K562 (cell line): ENCODE data around the gene SMYD2. TPM values are rescaled to one million over a fixed set of nuclear protein-coding genes. Genes with fewer than 3 reads are reported as not detected.

Source experiments
- NFIX ChIP-seq: fragments of 250-450 bp; sonication (Bioruptor Pico); IDR thresholded peaks from 2 replicates; pipeline ENCODE4 v1.4.0; 2020; ENCODE audit warnings: low read depth, mild to moderate bottlenecking, moderate library complexity
- OTX1 ChIP-seq: fragments of 450-650 bp; formaldehyde crosslinking; IDR thresholded peaks from 2 replicates; pipeline ENCODE4 v1.4.0; 2022; ENCODE audit warnings: mild to moderate bottlenecking
- XRCC5 ChIP-seq: fragments of 200-400 bp; formaldehyde crosslinking; IDR thresholded peaks from 2 replicates; pipeline ENCODE4 v1.6.1; 2017; ENCODE audit warnings: low read depth, mild to moderate bottlenecking, low read length
- polyA plus RNA-seq, 8 experiments: library from polyadenylated mRNA; depleted of rRNA in 4 of 8; stranded (reverse) in 5 of 8; unstranded in 3 of 8; fragments of >200 nt; fragmentation: Nextera tagmentation in 2 of 8; fragmentation: Illumina TruSeq in 1 of 8; extraction: Ambion mirVana in 2 of 8; extraction: Trizol in 1 of 8; gene quantifications; 2 replicates each; pipeline versions ENCODE4 v1.2.1 to v1.2.3, GENCODE V29; 2011 to 2014; ENCODE audit warnings: inconsistent platforms in 1 of 8, missing spikeins in 1 of 8
- total RNA-seq, 7 experiments: library from RNA; depleted of rRNA in 6 of 7; stranded (reverse); fragments of >200 nt in 6 of 7; fragmentation: Illumina TruSeq in 2 of 7; extraction: Trizol in 2 of 7; gene quantifications; 2 replicates each; pipeline versions ENCODE4 v1.2.1 to v1.2.3, GENCODE V29; 2011 to 2021; ENCODE audit warnings: low replicate concordance in 1 of 7
- TF ChIP-seq, protein P1 (sequence below): fragments of 200-600 bp; sonication (generic); IDR thresholded peaks from one replicate; pipeline ENCODE4 v1.6.1; 2012; ENCODE audit warnings: mild to moderate bottlenecking, low read depth, low read length, inconsistent platforms

SMYD2 gene
- total and polyA plus RNA-seq, 9 of the 15 experiments (the other 6 are each of a cell fraction or from before 2014, with no cell fraction given): 13.8 to 81.3 (median 39.9) TPM

DNA sequence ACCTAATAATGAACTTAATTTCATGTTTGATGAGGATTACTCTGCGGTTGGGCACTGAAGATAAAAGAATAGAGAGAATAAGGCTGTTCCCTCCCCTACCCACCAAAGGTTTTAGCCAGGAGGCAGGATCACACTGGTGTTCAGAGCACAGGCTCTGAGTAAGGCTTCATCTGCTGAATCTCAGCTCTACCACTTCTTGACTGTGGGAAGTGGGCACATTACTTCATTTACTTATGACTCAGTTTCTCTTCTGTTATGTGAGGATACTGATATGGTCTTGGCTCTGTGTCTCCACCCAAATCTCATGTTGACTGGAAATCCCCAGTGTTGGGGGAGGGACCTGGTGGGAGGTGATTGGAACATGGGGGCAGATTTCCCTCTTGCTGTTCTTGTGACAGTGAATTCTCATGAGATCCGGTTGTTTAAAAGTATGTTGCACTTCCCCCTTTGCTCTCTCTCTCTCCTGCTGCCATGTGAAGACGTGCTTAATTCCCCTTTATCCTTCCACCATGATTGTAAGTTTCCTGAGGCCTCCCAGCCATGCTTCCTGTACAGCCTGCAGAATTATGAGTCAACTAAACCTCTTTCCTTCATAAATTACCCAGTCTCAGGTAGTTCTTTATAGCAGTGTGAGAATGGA lies 79.7 kb downstream of the SMYD2 start (continued):
- TF ChIP-seq, protein P1, sequence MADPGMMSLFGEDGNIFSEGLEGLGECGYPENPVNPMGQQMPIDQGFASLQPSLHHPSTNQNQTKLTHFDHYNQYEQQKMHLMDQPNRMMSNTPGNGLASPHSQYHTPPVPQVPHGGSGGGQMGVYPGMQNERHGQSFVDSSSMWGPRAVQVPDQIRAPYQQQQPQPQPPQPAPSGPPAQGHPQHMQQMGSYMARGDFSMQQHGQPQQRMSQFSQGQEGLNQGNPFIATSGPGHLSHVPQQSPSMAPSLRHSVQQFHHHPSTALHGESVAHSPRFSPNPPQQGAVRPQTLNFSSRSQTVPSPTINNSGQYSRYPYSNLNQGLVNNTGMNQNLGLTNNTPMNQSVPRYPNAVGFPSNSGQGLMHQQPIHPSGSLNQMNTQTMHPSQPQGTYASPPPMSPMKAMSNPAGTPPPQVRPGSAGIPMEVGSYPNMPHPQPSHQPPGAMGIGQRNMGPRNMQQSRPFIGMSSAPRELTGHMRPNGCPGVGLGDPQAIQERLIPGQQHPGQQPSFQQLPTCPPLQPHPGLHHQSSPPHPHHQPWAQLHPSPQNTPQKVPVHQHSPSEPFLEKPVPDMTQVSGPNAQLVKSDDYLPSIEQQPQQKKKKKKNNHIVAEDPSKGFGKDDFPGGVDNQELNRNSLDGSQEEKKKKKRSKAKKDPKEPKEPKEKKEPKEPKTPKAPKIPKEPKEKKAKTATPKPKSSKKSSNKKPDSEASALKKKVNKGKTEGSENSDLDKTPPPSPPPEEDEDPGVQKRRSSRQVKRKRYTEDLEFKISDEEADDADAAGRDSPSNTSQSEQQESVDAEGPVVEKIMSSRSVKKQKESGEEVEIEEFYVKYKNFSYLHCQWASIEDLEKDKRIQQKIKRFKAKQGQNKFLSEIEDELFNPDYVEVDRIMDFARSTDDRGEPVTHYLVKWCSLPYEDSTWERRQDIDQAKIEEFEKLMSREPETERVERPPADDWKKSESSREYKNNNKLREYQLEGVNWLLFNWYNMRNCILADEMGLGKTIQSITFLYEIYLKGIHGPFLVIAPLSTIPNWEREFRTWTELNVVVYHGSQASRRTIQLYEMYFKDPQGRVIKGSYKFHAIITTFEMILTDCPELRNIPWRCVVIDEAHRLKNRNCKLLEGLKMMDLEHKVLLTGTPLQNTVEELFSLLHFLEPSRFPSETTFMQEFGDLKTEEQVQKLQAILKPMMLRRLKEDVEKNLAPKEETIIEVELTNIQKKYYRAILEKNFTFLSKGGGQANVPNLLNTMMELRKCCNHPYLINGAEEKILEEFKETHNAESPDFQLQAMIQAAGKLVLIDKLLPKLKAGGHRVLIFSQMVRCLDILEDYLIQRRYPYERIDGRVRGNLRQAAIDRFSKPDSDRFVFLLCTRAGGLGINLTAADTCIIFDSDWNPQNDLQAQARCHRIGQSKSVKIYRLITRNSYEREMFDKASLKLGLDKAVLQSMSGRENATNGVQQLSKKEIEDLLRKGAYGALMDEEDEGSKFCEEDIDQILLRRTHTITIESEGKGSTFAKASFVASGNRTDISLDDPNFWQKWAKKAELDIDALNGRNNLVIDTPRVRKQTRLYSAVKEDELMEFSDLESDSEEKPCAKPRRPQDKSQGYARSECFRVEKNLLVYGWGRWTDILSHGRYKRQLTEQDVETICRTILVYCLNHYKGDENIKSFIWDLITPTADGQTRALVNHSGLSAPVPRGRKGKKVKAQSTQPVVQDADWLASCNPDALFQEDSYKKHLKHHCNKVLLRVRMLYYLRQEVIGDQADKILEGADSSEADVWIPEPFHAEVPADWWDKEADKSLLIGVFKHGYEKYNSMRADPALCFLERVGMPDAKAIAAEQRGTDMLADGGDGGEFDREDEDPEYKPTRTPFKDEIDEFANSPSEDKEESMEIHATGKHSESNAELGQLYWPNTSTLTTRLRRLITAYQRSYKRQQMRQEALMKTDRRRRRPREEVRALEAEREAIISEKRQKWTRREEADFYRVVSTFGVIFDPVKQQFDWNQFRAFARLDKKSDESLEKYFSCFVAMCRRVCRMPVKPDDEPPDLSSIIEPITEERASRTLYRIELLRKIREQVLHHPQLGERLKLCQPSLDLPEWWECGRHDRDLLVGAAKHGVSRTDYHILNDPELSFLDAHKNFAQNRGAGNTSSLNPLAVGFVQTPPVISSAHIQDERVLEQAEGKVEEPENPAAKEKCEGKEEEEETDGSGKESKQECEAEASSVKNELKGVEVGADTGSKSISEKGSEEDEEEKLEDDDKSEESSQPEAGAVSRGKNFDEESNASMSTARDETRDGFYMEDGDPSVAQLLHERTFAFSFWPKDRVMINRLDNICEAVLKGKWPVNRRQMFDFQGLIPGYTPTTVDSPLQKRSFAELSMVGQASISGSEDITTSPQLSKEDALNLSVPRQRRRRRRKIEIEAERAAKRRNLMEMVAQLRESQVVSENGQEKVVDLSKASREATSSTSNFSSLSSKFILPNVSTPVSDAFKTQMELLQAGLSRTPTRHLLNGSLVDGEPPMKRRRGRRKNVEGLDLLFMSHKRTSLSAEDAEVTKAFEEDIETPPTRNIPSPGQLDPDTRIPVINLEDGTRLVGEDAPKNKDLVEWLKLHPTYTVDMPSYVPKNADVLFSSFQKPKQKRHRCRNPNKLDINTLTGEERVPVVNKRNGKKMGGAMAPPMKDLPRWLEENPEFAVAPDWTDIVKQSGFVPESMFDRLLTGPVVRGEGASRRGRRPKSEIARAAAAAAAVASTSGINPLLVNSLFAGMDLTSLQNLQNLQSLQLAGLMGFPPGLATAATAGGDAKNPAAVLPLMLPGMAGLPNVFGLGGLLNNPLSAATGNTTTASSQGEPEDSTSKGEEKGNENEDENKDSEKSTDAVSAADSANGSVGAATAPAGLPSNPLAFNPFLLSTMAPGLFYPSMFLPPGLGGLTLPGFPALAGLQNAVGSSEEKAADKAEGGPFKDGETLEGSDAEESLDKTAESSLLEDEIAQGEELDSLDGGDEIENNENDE: no peak
- TF ChIP-seq OTX1 (CRISPR knock-in tag): no peak
- no peak for TF ChIP-seq NFIX (CRISPR knock-in tag)
- TF ChIP-seq XRCC5: no peak
